Measurements from ENCODE around the gene ATP9A.

DNA sequence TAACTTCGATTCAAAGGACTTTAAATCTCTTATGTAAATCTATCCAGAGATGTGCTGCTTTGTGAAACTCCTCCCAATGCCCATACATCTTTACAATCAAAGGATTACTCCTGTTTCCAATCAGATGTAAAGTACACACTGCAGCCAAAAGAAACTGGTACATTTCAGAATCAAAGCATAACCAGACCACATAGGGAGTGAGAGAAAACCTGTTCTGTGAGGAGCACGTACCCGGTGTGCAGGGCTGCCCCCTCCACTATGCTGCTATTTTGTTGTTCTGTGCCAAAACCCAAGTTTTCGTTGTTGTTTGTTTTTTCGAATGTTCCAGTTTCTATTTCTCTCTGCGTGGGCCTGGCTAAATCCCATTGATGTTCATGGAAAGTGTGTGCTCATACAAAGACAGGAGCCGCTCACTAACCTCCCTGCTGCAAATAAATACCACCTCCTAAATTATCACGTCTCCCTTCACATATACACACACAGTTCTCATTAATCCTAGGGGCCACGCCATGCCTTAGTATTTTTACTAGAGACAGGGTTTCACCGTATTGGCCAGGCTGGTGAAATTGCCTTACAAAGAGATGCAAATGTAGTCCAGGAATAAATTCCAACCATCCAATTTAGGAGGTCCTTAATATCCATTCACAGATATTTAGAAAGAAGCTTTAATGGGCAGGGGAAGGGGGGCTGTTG, 52.9 kb downstream of the ATP9A start:
- TF ChIP-seq, protein P1, sequence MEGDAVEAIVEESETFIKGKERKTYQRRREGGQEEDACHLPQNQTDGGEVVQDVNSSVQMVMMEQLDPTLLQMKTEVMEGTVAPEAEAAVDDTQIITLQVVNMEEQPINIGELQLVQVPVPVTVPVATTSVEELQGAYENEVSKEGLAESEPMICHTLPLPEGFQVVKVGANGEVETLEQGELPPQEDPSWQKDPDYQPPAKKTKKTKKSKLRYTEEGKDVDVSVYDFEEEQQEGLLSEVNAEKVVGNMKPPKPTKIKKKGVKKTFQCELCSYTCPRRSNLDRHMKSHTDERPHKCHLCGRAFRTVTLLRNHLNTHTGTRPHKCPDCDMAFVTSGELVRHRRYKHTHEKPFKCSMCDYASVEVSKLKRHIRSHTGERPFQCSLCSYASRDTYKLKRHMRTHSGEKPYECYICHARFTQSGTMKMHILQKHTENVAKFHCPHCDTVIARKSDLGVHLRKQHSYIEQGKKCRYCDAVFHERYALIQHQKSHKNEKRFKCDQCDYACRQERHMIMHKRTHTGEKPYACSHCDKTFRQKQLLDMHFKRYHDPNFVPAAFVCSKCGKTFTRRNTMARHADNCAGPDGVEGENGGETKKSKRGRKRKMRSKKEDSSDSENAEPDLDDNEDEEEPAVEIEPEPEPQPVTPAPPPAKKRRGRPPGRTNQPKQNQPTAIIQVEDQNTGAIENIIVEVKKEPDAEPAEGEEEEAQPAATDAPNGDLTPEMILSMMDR (IDR thresholded peaks at IDR 0.05; ENCODE audit: low read length) = no peak
- TF ChIP-seq EZH2 (IDR thresholded peaks at IDR 0.05; ENCODE audit: borderline replicate concordance, low read length) = no peak
